Uterine smooth muscle cell (primary cell): ENCODE results near the gene SLC6A15. TPM values are rescaled to one million over a fixed set of nuclear protein-coding genes. Genes with fewer than 3 reads are reported as not detected.

ENCODE experiments used
- total RNA-seq: library from RNA; depleted of rRNA; stranded (reverse); fragments of >200 nt; gene quantifications from 2 replicates; pipeline ENCODE4 v1.2.3, GENCODE V29; 2014

The SLC6A15 gene
- total RNA-seq: 47.1 and 78.4 TPM in 2 replicates

GRCh38 chr12:84912198-84913128 is at the start of gene SLC6A15:
Gene SLC6A15 (minus strand): TSS chr12:84912799. CDS start chr12:84892120, 20,679 bp downstream.

Other genes with a start within 250 kb of the SLC6A15 start
- 0.11 and 0.25 TPM in 2 replicates for gene TSPAN19, start 123.5 kb upstream of the SLC6A15 start, total RNA-seq
- gene LRRIQ1, start 123.6 kb upstream of the SLC6A15 start, total RNA-seq: 0.55 and 0.62 TPM in 2 replicates